K562 (cell line): ENCODE results near the gene PPP1R14D. TPM values are rescaled to one million over a fixed set of nuclear protein-coding genes. Genes with fewer than 3 reads are reported as not detected.

Experiments
- CBX3 ChIP-seq, 2 experiments: IDR thresholded peaks; 1 replicate in 1 of 2; 2 replicates in 1 of 2; pipeline ENCODE4 v1.6.1; 2012; ENCODE audit warnings: inconsistent platforms in 2 of 2, low read length in 2 of 2, borderline replicate concordance in 1 of 2, control low read depth in 1 of 2
- CREB1 ChIP-seq, 2 experiments: sonication (generic) in 1 of 2; formaldehyde crosslinking in 1 of 2; IDR thresholded peaks; 2 replicates each; pipeline versions ENCODE4 v1.6.1 to v1.8.0; 2012 to 2022; ENCODE audit warnings: inconsistent platforms in 1 of 2, mild to moderate bottlenecking in 1 of 2, missing genetic modification reagents in 1 of 2, moderate library complexity in 1 of 2
- DIDO1 ChIP-seq: fragments of 450-650 bp; IDR thresholded peaks from 2 replicates; pipeline ENCODE4 v1.6.1; 2016; ENCODE audit warnings: low read depth, missing biosample characterization, missing genetic modification characterization
- EZH2 ChIP-seq: IDR thresholded peaks from 2 replicates; pipeline ENCODE4 v1.6.1; 2012; ENCODE audit warnings: low read depth, mild to moderate bottlenecking, inconsistent platforms, low read length, borderline replicate concordance
- HNRNPL ChIP-seq: fragments of 200-400 bp; formaldehyde crosslinking; IDR thresholded peaks from 2 replicates; pipeline ENCODE4 v1.6.1; 2017; ENCODE audit warnings: low read depth, mild to moderate bottlenecking, low read length
- MXI1 ChIP-seq: IDR thresholded peaks from 2 replicates; pipeline ENCODE4 v1.6.1; 2011; ENCODE audit warnings: low read depth, mild to moderate bottlenecking, improper control_type of control experiment, low read length
- MYNN ChIP-seq, 2 experiments: sonication (generic); formaldehyde crosslinking in 1 of 2; IDR thresholded peaks; 2 replicates each; pipeline versions ENCODE4 v1.5.0 to v1.6.1; 2016 to 2020; ENCODE audit warnings: antibody characterized with exemption in 1 of 2, missing genetic modification reagents in 1 of 2
- SP1 ChIP-seq: sonication (generic); formaldehyde crosslinking; IDR thresholded peaks from 2 replicates; pipeline ENCODE4 v1.8.1; 2022; ENCODE audit warnings: mild to moderate bottlenecking, missing genetic modification reagents
- STAT5A ChIP-seq: IDR thresholded peaks from 2 replicates; pipeline ENCODE4 v1.6.1; 2012; ENCODE audit warnings: low read length, inconsistent platforms, borderline replicate concordance
- TEAD1 ChIP-seq, 2 experiments: fragments of 450-650 bp in 1 of 2; sonication (generic) in 1 of 2; formaldehyde crosslinking; IDR thresholded peaks; 2 replicates each; pipeline versions ENCODE4 v1.4.0 to v1.8.0; 2020 to 2022; ENCODE audit warnings: mild to moderate bottlenecking in 2 of 2, missing genetic modification reagents in 1 of 2
- ZNF174 ChIP-seq: fragments of 250-450 bp; sonication (Bioruptor Pico); IDR thresholded peaks from 2 replicates; pipeline ENCODE4 v1.4.0; 2020; ENCODE audit warnings: mild to moderate bottlenecking
- ZNF507 ChIP-seq: conservative IDR thresholded peaks from 2 replicates; pipeline ENCODE4 v1.6.1; 2017; ENCODE audit warnings: missing genetic modification characterization, missing compliant biosample characterization
- ZNF586 ChIP-seq: fragments of 450-650 bp; formaldehyde crosslinking; conservative IDR thresholded peaks from 2 replicates; pipeline ENCODE4 v1.4.0; 2020; ENCODE audit warnings: mild to moderate bottlenecking, moderate library complexity
- ZNF589 ChIP-seq: fragments of 200-800 bp; sonication (Bioruptor generic); IDR thresholded peaks from 2 replicates; pipeline ENCODE4 v1.6.1; 2016; ENCODE audit warnings: low read depth, missing genetic modification characterization, missing compliant biosample characterization
- polyA plus RNA-seq, 8 experiments: library from polyadenylated mRNA; depleted of rRNA in 4 of 8; stranded (reverse) in 5 of 8; unstranded in 3 of 8; fragments of >200 nt; fragmentation: Nextera tagmentation in 2 of 8; fragmentation: Illumina TruSeq in 1 of 8; extraction: Ambion mirVana in 2 of 8; extraction: Trizol in 1 of 8; gene quantifications; 2 replicates each; pipeline versions ENCODE4 v1.2.1 to v1.2.3, GENCODE V29; 2011 to 2014; ENCODE audit warnings: inconsistent platforms in 1 of 8, missing spikeins in 1 of 8
- total RNA-seq, 7 experiments: library from RNA; depleted of rRNA in 6 of 7; stranded (reverse); fragments of >200 nt in 6 of 7; fragmentation: Illumina TruSeq in 2 of 7; extraction: Trizol in 2 of 7; gene quantifications; 2 replicates each; pipeline versions ENCODE4 v1.2.1 to v1.2.3, GENCODE V29; 2011 to 2021; ENCODE audit warnings: low replicate concordance in 1 of 7
- TF ChIP-seq, protein P1 (sequence below), 2 experiments: fragments of 450-650 bp; IDR thresholded peaks; 2 replicates each; pipeline ENCODE4 v1.6.1; 2016
- TF ChIP-seq, protein P2 (sequence below): fragments of 200-800 bp; sonication (Bioruptor generic); IDR thresholded peaks from 2 replicates; pipeline ENCODE4 v1.6.1; 2017; ENCODE audit warnings: missing genetic modification characterization, missing compliant biosample characterization
- TF ChIP-seq, protein P3 (sequence below): fragments of 250-450 bp; sonication (Bioruptor Pico); IDR thresholded peaks from 2 replicates; pipeline ENCODE4 v1.8.0; 2021; ENCODE audit warnings: borderline replicate concordance, mild to moderate bottlenecking, moderate library complexity; ENCODE audit not compliant: poor library complexity, severe bottlenecking
- TF ChIP-seq, protein P4 (sequence below): IDR thresholded peaks from 2 replicates; pipeline ENCODE4 v1.6.1; 2011; ENCODE audit warnings: borderline replicate concordance, low read depth, mild to moderate bottlenecking, moderate library complexity, low read length; ENCODE audit not compliant: insufficient read depth, poor library complexity, severe bottlenecking

The PPP1R14D gene
- total and polyA plus RNA-seq, 9 of the 15 experiments (the other 6 are each of a cell fraction or from before 2014, with no cell fraction given) = 0.11 to 0.18 TPM; not detected in 7

DNA sequence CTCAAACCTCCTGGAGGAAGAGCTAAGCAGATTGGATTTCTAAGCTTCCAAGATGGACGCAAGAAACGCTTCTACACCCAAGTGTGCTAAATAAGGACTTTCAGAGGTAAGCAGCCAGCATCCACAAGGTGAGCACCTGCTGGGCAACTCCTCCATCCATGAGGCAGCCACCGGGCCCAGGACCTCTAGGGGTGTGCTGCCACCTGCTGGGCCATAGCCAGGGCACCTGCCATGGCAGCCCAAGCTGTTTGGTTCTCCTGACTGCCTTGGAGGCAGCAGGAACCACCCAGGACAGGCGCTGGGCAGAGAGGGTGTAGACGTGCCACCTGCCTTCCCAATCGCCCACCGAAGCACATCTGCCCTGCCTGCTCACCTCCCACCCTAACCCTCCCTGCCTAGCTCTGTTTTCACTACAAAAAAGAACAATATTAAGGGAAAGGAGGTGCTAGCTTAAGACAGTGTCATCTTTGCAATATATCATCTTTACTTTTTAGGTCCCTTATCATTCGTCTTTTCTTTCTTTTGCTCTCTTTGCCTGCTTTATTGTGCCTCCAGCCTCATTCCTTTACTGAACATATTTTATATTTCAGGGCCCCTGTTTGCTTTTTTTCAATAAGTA lies 45.8 kb downstream of the PPP1R14D start (continued):
- TF ChIP-seq EZH2 = no peak
- TF ChIP-seq ZNF174 (CRISPR knock-in tag) = no peak
- TF ChIP-seq, protein P1, sequence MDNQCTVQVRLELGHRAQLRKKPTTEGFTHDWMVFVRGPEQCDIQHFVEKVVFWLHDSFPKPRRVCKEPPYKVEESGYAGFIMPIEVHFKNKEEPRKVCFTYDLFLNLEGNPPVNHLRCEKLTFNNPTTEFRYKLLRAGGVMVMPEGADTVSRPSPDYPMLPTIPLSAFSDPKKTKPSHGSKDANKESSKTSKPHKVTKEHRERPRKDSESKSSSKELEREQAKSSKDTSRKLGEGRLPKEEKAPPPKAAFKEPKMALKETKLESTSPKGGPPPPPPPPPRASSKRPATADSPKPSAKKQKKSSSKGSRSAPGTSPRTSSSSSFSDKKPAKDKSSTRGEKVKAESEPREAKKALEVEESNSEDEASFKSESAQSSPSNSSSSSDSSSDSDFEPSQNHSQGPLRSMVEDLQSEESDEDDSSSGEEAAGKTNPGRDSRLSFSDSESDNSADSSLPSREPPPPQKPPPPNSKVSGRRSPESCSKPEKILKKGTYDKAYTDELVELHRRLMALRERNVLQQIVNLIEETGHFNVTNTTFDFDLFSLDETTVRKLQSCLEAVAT (IDR thresholded peaks at IDR 0.05) = no peak
- TF ChIP-seq ZNF507 = no peak
- TF ChIP-seq STAT5A = no peak
- peak; percentile 53 for TF ChIP-seq SP1 (CRISPR knock-in tag)
- no peak for TF ChIP-seq ZNF586 (CRISPR knock-in tag)
- TF ChIP-seq, protein P2, sequence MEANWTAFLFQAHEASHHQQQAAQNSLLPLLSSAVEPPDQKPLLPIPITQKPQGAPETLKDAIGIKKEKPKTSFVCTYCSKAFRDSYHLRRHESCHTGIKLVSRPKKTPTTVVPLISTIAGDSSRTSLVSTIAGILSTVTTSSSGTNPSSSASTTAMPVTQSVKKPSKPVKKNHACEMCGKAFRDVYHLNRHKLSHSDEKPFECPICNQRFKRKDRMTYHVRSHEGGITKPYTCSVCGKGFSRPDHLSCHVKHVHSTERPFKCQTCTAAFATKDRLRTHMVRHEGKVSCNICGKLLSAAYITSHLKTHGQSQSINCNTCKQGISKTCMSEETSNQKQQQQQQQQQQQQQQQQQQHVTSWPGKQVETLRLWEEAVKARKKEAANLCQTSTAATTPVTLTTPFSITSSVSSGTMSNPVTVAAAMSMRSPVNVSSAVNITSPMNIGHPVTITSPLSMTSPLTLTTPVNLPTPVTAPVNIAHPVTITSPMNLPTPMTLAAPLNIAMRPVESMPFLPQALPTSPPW (CRISPR knock-in tag) = no peak
- no peak for TF ChIP-seq DIDO1 (tag)
- no peak for TF ChIP-seq CBX3 (IDR thresholded peaks at IDR 0.05; ENCODE audit: borderline replicate concordance in 1 of 2, low read length in 2 of 2)
- no peak for TF ChIP-seq TEAD1 (CRISPR knock-in tag; IDR thresholded peaks at IDR 0.05)
- TF ChIP-seq, protein P3, sequence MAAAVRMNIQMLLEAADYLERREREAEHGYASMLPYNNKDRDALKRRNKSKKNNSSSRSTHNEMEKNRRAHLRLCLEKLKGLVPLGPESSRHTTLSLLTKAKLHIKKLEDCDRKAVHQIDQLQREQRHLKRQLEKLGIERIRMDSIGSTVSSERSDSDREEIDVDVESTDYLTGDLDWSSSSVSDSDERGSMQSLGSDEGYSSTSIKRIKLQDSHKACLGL (CRISPR knock-in tag) = no peak
- TF ChIP-seq ZNF589 (CRISPR knock-in tag) = no peak
- TF ChIP-seq, protein P4, sequence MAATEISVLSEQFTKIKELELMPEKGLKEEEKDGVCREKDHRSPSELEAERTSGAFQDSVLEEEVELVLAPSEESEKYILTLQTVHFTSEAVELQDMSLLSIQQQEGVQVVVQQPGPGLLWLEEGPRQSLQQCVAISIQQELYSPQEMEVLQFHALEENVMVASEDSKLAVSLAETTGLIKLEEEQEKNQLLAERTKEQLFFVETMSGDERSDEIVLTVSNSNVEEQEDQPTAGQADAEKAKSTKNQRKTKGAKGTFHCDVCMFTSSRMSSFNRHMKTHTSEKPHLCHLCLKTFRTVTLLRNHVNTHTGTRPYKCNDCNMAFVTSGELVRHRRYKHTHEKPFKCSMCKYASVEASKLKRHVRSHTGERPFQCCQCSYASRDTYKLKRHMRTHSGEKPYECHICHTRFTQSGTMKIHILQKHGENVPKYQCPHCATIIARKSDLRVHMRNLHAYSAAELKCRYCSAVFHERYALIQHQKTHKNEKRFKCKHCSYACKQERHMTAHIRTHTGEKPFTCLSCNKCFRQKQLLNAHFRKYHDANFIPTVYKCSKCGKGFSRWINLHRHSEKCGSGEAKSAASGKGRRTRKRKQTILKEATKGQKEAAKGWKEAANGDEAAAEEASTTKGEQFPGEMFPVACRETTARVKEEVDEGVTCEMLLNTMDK = peak; percentile 85
- TF ChIP-seq MYNN (IDR thresholded peaks at IDR 0.05) = 0 out of 2 replicates have a peak, but pooled peaks have one; percentile 36
- TF ChIP-seq MYNN (CRISPR knock-in tag; IDR thresholded peaks at IDR 0.05) = no peak
- no peak for TF ChIP-seq CREB1 (IDR thresholded peaks at IDR 0.05)
- TF ChIP-seq CREB1 (CRISPR knock-in tag; IDR thresholded peaks at IDR 0.05) = no peak
- no peak for TF ChIP-seq HNRNPL
- no peak for TF ChIP-seq MXI1
